Skeletal muscle satellite cell (primary cell): ENCODE measurements around the gene RASAL2.
"Not testable (repeated sequence)": the region's sequence is repeated elsewhere in the genome, so short reads cannot be mapped to it uniquely, and the experiment has no call there.

Experiments used
- H3K27me3 ChIP-seq: 2 replicates; pipeline ENCODE4 v1.7.0; 2013; ENCODE audit warnings: low read length; ENCODE audit not compliant: control insufficient read depth, insufficient read depth
- H3K36me3 ChIP-seq: 2 replicates; pipeline ENCODE4 v1.7.0; 2013; ENCODE audit warnings: mild to moderate bottlenecking, control low read depth, low read length; ENCODE audit not compliant: insufficient read depth
- H3K4me1 ChIP-seq: 2 replicates; pipeline ENCODE4 v1.7.0; 2013; ENCODE audit warnings: low read length; ENCODE audit not compliant: control insufficient read depth, insufficient read depth
- H3K4me2 ChIP-seq: 2 replicates; pipeline ENCODE4 v1.7.0; 2013; ENCODE audit warnings: mild to moderate bottlenecking, low read length
- H3K4me3 ChIP-seq: 2 replicates; pipeline ENCODE4 v1.7.0; 2013; ENCODE audit warnings: low read length
- H3K9ac ChIP-seq: 2 replicates; pipeline ENCODE4 v1.7.0; 2013; ENCODE audit warnings: mild to moderate bottlenecking, low read depth, low read length, moderate library complexity
- H3K9me3 ChIP-seq: replicated peaks from 2 replicates; pipeline ENCODE4 v1.7.0; 2013; ENCODE audit warnings: mild to moderate bottlenecking, control low read depth, low read length

RASAL2 gene

DNA sequence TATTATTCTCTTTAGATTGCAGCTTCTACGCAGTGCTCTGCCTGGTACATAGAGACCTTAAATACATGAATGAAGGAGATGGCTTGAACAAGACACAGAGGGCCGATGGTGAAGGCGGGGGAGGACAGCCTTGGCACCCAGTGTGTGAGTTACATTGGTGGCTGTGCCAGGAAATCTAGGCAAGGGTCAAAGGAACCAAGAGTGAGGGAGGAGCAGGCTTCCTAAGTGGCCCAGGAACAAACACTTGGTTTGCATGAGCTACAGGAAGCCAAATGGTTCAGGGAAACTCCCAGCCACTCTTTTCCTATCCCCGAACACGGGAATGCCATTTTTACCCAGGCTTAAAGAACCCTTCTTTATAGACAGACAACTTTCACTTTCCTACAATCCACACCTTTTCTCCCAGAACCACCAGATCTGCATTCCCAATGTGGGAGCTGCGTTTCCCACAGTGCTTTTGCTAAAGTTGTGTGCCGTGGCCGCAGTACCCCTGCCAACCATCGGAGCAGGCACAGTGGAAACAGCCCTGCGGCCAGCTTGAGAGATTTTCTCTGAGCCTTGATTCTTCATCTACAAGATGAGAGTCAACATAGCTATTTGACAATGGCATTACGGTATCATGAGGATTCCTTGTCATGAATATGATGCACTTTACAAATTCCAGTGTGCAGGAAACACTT lies 406.3 kb downstream of the RASAL2 start:
- Histone ChIP-seq H3K9me3 (no peaks in the 10 kb centered on the region), H3K4me2 (no peak overlapping the region), H3K9ac (no peak overlapping the region), H3K27me3 (peaks cover 2% of the 10 kb centered on the region), H3K4me1 (no peaks in the 10 kb centered on the region), H3K4me3 (no peak overlapping the region), H3K36me3 (no peaks in the 10 kb centered on the region)

DNA sequence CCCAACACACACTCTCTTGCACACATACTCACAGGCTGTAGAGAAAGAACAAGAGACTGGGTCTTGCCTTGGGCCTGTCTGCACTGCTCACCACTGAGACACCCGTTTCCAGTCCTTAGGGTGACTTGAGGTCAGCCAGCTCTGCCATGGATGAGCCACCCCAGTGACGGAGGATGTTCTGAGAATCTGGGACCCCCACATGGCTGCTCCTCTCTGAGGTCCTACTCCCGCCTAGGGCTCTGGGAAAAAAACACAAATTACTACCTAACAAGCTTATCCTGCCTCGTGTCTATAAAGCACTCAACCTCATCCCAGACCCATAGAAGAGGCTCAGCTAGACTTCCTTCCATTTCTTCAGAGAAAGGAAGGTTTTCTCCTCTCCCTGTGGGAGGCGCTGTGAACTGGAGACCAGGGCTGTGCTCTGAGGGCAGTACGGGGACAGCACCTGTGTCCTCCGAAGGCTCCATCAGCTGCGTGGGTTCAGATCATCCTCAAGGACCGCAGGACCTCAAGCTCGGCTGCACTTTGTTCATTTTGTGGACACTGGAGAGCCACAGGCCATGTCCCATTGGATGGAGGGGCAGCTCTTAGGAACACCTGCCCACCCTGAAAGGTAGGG lies 407.1 kb downstream of the RASAL2 start:
- Histone ChIP-seq H3K4me3 (no peak overlapping the region), H3K36me3 (no peaks in the 10 kb centered on the region), H3K9me3 (no peaks in the 10 kb centered on the region), H3K4me2 (no peak overlapping the region), H3K9ac (no peak overlapping the region), H3K27me3 (peaks cover 5% of the 10 kb centered on the region), H3K4me1 (no peaks in the 10 kb centered on the region)

DNA sequence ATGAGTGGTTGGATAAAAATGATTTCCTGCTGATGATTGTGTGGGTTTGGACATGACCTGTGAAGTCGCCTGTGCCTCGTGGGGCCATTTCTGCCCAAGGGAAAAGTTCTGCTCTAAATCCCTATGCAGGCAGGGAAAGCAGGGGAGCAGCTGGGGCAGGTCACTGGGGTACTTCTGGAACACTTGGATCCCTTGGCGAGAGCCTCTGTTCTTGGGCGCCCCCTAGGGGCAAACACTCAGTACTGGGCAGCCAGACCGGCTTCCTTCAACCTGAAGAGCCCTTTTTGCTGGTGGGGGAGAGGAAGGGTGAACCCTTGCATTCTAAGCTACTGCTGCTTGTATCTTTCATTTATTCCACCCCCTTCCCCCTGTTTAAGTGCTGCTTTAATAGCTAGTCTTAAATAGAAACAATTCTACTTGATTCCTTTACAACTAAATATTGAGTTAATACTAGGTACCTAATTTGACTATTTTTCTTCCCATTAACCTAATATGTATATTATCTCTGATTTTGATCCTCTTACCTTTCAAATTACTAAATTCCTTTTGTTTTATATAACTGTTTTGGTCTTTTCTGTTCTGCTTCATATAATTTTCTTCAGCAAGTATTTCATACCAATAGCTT lies 407.9 kb downstream of the RASAL2 start:
- Histone ChIP-seq H3K9me3 (no peaks in the 10 kb centered on the region), H3K36me3 (no peaks in the 10 kb centered on the region), H3K4me1 (no peaks in the 10 kb centered on the region), H3K4me3 (no peak overlapping the region), H3K27me3 (peaks cover 13% of the 10 kb centered on the region), H3K9ac (no peak overlapping the region), H3K4me2 (no peak overlapping the region)

DNA sequence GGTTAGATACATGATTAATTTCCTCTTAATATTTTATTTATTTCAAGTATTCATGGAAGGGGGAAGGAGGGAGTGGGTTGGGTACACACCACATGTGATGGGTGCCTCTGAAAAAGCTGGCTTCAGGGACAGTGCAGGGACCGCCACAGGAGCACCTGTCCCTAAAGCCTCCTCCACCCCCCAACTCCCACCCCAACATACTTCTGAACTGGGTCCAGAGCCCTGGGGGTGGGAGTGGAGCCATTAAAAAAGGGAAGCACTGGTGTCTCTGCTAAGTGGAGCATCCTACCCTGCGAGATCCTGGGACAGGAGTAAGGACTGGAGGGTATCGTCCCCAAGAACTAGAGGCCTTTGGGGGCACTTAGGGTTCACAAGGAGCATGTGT lies 408.4 kb downstream of the RASAL2 start:
- no peak overlapping the region for H3K4me2 ChIP-seq
- no peaks in the 10 kb centered on the region for H3K36me3 ChIP-seq
- no peaks in the 10 kb centered on the region for H3K4me1 ChIP-seq
- H3K27me3 ChIP-seq = peaks cover 15% of the 10 kb centered on the region
- no peaks in the 10 kb centered on the region for H3K9me3 ChIP-seq
- H3K9ac ChIP-seq = no peak overlapping the region
- H3K4me3 ChIP-seq = no peak overlapping the region

DNA sequence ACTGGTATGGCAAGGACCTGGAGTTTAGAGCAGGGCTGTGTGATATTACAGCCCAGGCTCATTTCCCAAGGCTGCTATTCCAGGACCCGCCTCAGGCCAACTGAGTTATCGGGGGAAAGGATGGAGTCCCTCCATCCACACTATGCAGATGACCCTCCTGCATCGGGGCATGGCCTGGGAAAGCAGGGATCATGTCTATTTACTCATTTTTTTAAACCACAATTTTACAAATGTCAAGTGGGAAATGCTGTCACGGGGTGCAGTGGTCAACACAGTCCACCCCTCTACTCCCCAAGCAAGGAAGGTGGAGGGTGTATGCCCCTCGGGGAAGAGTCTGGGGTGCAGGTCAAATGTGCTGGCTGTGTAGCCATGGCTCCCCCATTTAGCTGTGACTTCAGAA lies 409.0 kb downstream of the RASAL2 start:
- Histone ChIP-seq H3K4me2 (no peak overlapping the region), H3K9ac (no peak overlapping the region), H3K27me3 (peaks cover 15% of the 10 kb centered on the region), H3K4me3 (no peak overlapping the region), H3K36me3 (no peaks in the 10 kb centered on the region), H3K4me1 (no peaks in the 10 kb centered on the region), H3K9me3 (no peaks in the 10 kb centered on the region)

DNA sequence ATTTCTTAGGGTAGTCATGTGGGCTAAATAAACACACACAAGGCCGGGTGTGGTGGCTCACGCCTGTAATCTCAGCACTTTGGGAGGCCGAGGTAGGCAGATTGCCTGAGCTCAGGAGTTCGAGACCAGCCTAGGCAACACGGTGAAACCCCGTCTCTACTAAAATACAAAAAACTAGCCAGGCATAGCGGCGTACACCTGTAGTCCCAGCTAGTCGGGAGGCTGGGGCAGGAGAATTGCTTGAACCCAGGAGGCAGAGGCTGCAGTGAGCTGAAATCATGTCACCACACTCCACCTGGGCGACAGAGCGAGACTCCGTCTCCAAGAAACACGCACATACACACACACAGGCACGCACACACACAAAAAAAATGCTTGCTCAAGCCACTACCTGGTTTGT lies 409.4 kb downstream of the RASAL2 start:
- not testable (repeated sequence) for H3K4me2 ChIP-seq, H3K36me3 ChIP-seq, H3K9me3 ChIP-seq, H3K4me1 ChIP-seq, H3K4me3 ChIP-seq, H3K9ac ChIP-seq
- H3K27me3 ChIP-seq = peaks cover 15% of the 10 kb centered on the region

DNA sequence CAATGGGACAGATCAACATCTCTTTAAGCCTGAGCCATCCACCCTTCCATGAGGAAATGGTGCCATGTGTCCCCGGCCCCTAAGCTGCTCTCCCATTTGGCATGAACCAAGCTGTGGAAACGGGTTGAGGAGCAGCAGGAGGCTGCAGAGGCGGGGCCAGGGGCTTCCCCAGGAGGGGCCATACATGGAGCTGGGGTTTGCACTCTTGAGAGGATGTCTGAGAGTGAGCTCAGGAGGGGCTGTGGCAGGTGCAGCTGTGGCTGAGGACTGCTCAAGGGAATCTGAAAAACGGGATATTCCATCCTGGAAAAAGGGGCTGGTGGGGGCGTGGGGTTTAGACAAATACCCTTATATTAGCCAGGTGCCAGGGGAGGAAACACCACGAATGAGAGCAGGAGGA lies 409.9 kb downstream of the RASAL2 start:
- no peak overlapping the region for H3K9ac ChIP-seq
- peaks cover 15% of the 10 kb centered on the region for H3K27me3 ChIP-seq
- no peaks in the 10 kb centered on the region for H3K9me3 ChIP-seq
- H3K4me2 ChIP-seq = no peak overlapping the region
- H3K4me1 ChIP-seq = no peaks in the 10 kb centered on the region
- no peaks in the 10 kb centered on the region for H3K36me3 ChIP-seq
- H3K4me3 ChIP-seq = no peak overlapping the region

DNA sequence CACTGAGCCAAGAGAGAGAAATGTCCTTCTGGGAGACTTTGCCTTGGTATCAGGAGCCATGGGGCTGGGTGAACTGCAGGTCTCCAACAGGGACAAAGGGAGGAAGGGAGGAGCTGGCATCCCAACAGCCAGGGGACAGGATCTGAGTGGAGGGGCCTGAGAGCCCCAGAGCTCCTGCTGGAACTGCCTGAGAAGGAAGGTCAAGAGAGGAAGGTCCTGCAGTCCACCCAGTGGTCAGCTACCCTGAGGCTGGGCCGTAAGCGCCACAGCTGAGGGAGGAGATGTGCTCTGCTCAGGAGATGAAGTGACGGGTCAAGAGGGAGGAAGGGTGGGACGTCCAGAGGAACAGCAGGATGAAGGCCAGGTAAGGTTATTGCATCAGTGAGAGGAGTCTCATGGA lies 410.4 kb downstream of the RASAL2 start:
- Histone ChIP-seq H3K36me3 (no peaks in the 10 kb centered on the region), H3K4me1 (no peaks in the 10 kb centered on the region), H3K9me3 (no peaks in the 10 kb centered on the region), H3K9ac (no peak overlapping the region), H3K4me3 (no peak overlapping the region), H3K4me2 (no peak overlapping the region), H3K27me3 (peaks cover 15% of the 10 kb centered on the region)

DNA sequence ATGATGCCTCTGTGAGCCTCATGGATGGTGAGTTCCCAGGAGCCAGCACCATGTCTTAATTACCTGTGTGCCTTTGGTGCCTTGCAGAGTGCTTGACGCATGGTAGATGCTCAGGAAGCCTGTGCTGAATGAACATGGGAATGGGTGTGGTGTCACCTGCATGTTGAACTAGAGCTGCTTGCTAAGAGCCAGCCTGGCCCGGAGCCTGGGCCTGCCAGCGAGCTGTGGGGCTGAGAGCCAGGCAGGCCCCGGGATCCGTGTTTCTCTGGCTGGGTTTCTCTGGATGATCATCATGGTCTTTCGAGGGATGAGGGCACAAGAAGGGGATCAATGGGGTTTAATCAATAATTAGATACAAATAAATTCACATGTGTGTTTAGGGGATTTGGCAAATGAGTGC lies 412.3 kb downstream of the RASAL2 start:
- no peaks in the 10 kb centered on the region for H3K4me1 ChIP-seq
- H3K36me3 ChIP-seq = no peaks in the 10 kb centered on the region
- peaks cover 15% of the 10 kb centered on the region for H3K27me3 ChIP-seq
- H3K9ac ChIP-seq = no peak overlapping the region
- H3K4me3 ChIP-seq = no peak overlapping the region
- no peak overlapping the region for H3K4me2 ChIP-seq
- no peaks in the 10 kb centered on the region for H3K9me3 ChIP-seq

DNA sequence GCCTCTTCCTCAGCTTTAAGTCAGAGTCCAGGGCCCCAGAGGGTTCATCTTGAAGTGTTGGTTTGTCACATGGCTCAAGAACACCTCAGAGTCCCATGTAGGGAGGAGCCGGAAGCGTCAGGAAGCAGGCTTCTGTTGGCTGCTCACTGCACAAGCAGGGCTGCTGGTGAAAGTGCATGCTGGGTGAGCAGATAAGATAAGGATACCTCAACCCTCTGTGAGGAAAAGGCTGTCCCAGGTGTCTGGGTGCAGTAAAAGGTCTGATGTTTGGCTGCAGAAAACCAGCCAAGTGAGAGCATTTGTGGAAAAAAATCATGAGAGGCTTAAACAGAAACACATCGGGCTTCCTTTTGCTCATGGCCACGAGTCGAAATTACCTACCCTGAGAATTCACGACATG lies 412.8 kb downstream of the RASAL2 start:
- peaks cover 15% of the 10 kb centered on the region for H3K27me3 ChIP-seq
- H3K4me2 ChIP-seq = no peak overlapping the region
- H3K36me3 ChIP-seq = no peaks in the 10 kb centered on the region
- H3K4me1 ChIP-seq = no peaks in the 10 kb centered on the region
- no peaks in the 10 kb centered on the region for H3K9me3 ChIP-seq
- H3K9ac ChIP-seq = no peak overlapping the region
- H3K4me3 ChIP-seq = no peak overlapping the region

DNA sequence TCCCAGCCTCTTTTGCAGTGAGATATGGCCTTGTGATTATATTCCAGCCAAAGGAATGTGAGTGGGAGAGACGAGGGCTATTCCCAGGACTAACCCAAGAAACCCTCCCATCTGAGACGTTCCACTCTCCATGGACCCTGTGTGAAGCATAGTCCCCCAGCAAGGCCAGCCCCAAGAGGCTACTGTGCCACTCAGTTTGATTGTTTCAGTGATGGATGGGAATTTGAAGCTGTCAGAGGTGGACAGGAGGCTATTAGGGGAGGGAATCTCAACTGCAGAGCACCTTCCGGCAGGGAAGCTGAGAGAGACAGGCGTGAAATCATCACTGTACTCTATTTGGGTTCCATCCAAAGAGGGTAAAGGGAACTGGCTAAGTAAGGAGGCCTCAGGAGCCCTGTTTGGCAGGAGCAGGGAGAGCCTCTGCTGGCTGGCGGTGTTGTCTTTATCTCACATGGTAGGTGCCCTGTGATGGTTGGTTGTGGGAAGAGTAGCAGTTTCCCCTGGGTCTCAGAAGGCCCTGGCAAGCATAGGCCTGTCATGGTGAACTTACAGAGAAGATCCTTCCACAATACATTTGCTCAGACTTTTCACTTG lies 415.6 kb downstream of the RASAL2 start:
- H3K9ac ChIP-seq = no peak overlapping the region
- H3K27me3 ChIP-seq = peaks cover 15% of the 10 kb centered on the region
- H3K36me3 ChIP-seq = no peaks in the 10 kb centered on the region
- H3K4me3 ChIP-seq = no peak overlapping the region
- no peaks in the 10 kb centered on the region for H3K9me3 ChIP-seq
- peaks cover 5% of the 10 kb centered on the region for H3K4me1 ChIP-seq
- no peak overlapping the region for H3K4me2 ChIP-seq
